HG03139 (cell line): Measurements from ENCODE around the gene SLC43A2.
A peak's percentile ranks its signal among the peaks of the same experiment; 100 is the strongest.

Source experiments
- ATAC-seq: cut with Tn5 transposase; IDR thresholded peaks from one replicate; pipeline ENCODE4 v1.9.1; 2021; ENCODE audit not compliant: unreplicated experiment

Gene SLC43A2

DNA sequence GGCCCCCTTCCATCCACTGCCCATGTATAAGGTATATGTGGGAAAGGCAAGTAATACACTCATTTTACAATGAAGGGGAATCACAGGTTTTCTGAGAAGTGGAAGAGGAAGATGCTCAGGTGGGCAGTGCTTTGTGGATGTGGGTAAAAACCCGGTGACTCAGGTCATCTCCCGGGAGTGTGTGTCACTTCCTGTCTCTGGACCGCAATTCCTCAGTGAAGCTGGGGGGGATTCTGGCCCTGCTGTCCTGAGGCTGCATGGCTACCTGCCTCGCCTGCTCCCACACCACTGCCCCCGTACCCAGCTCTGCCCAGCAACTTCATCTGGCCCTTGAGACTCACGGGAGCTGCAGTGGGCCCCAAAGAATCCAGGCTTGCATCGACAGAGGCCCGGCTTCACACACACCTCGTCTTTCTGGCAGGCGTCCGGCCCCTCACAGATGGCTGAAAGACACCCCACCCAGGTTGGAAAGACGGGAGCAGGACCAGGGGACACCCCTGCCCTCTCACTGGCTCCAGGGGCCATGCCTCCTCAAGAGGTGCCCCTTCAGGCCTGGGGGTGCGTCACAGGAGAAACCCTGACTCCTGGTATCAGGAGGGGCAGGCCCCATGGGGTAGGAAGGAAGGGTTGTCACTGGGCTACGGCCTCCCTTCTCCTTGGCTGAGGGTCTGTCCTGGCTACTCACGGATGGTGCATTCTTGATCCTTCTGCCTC is 16.0 kb upstream of the SLC43A2 start:
- ATAC-seq = no peak

DNA sequence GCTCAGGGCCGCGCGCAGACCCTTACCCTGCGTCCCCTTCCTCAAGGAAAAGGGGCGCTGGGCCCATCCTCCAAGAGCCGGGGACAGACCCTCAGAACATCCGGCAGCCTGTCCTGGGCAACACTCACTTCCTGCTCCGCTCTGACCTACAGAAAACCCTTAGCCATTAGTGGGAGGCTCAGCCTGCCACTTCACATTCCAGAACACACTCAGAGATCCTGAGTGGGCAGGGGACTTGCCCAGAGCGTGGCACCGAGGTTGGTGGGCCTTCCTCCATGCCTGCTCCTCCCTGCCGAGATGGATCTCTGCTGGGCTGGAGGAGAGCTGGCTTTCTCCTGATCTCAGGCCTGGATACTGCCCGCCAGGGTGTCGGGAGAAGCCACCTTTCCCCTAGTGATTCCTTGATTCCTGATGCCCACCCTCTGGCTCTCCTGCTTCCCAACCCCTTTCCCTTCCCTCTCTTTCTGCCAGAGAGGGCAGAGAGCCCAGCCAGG is 15.4 kb upstream of the SLC43A2 start:
- no peak for ATAC-seq

DNA sequence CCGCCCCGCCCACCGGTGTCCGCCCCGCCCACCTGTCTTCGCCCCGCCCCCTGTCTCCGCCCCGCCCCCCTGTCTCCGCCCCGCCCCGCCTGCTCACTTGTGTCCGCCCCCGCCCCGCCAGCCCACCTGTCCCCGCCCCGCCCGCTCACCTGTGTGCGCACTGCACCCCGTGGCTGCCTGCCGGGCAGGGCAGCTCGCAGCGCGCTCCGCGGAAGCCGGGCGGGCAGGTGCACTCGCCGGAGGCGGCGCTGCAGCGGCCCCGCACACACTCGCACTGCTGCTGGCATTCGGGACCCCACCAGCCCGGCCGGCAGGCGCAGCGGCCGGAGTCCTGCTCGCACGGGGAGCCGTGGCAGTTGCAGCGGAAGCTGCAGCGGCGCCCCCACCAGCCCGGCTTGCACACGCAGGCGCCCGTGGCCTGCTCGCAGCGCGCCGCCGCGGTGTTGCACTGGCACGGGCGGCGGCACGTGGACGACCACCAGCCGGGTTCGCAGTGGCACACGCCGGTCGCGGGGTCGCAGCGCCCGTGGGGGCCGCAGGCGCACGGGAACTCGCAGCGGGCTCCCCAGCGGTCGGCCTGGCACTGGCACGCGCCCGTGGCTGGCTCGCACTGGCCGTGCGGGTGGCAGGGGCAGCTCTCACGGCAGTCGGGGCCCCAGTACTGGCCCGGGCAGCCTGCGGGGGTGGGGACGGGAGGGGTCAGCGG is 14.8 kb upstream of the SLC43A2 start:
- no peak for ATAC-seq

DNA sequence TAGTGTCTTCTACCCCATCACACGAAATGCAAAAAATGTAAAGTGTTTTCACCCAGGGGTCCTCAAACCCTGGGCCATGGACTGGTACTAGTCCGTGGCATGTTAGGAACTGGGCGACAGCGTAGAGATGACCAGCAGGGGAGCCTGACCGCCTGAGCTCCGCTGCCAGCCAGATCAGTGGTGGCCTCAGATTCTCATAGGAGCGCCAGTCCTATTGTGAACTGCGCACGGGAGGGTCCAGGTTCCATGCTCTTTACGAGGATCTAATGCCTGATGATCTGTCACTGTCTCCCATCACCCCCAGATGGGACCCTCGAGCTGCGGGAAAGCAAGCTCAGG is 12.4 kb upstream of the SLC43A2 start:
- ATAC-seq = no peak

DNA sequence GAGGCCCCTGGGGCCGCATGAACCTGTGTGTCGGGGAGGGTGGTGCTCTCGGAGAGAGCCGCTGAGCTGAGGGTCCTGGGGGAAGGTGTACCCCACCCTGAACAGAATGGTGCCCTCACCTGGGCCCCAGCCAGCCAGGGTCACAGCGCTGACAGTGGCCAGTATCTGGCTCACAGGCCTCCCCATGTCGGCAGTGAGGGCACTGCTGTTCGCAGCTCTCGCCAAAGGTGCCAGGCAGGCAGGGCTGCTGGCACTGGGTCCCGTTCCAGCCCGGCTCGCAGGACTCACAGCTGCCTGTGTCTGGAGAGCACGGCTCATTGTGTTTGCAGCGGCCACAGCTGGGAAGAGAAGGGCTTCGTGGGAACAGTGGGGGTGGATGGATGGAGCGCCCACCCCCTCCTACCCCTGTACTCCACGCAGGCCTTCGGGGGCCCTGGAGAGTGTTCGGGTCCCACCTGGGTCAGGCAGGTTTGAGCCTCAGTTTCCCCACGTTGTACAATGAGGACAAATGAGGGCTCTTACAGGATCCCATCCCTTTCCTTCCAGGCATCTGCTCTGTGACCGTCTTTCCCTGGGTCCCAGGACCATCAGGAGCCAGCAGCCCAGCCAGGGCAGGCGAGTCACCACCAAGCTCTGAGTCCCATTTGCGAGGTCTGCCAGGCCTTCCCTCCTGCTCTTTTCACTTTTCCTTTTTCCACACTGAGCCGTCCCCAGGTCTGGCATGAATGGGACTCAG is 11.9 kb upstream of the SLC43A2 start:
- ATAC-seq = no peak

DNA sequence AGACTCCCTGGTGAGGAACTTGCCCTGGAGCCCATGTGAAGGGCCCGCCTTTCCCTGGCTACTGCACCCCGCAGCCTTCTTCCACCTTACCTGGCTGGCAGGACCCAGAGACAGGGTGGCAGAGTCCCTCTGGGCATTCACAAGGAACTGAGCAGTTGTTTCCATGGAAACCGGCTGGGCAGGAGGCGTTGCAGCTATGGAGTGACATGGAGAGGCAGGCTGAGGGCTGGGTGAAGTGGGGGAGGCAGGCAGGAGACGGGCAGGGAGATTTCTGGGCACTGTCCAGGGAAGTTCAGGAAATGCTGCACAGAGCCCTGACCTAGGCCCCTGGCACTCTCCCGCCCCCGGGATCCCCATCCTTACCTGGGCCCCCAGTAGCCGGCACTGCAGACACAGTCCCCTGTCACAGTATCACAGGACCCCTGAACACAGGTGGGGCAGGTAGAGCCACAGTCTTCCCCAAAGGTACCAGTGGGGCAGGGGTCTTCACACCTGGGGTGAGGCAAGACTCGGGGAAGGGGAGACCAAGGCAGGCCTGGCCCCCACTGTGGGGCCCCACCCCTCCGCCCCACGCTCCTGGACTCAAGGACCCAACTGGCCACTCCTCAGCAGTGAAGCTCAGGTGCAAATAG is 11.0 kb upstream of the SLC43A2 start:
- ATAC-seq = no peak

DNA sequence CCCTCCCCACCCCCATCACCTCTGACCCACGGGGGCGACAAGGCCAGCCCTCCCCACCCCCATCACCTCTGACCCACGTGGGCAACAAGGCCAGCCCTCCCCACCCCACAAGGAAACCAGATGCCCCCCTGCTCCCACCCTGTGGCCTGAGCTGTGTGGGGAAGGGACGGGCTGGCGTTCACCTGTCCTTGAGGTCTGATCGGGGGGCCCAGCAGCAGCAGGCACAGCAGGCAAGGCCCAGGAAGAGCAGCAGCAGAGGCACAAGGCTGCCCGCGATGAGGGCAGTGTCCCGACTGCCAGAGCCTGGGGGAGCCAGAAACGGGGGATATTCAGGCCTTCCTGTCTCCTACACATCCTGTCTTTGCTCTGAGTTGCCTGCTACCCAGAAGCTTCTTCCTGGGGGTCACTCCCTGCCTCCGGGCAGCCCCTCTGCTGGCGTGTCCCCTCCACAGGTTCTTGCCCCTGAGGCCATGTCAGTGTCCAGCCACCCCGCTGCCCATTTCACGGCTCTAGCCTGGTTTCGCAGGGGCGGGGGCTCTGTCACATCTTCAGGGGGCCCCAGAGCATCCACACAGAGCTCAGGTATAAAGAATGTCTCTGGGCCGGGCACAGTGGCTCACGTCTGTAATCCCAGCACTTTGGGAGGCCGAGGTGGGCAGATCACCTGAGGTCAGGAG is 10.1 kb upstream of the SLC43A2 start:
- no peak for ATAC-seq

DNA sequence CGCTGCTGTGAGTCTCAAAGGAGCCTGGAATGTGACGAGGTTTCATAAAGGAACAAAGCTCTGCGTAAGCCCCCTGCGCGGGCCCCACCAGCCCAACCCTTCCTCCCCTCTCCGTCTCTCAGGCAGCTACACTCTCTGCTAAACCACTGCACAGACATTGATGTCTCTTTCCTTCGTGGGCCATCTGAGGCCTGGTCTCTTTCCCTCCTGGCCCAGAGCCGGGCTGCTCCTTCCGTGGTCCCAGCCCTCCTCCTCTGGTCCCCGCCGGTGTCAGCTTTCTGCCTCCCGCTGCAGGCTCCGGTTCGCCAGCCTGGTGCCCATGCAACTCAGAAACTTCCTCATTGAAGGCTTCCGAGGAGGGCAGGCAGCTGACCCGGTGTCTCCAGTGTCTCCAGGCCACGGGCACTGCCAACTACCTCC is 9.5 kb upstream of the SLC43A2 start:
- no peak for ATAC-seq

DNA sequence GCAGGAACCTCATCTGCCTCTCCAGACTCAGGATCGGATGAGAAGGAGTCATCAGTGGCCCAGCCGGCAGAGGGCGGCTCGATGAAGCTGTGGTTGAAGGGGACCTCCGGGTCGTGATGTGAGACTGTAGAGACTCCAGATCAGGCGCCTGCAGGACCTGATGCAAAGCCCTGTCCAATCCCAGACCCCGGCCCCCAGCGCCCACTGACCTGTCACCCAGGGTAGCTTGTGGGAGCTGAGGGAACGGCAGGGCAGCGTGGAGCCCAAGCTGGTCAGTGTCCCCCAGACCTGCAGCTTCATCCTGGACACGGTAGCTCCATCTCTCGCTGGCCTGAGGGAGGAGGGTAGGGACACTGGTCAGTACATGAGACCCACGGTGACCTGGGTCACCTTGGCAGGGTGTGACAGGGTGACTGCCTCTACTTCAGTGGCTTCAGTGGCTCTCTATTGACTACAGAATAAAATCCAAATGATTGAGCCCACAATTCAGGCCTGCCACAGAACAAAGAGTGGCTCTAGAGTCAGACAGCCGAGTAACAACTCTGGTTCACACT is 8.2 kb upstream of the SLC43A2 start:
- no peak for ATAC-seq

DNA sequence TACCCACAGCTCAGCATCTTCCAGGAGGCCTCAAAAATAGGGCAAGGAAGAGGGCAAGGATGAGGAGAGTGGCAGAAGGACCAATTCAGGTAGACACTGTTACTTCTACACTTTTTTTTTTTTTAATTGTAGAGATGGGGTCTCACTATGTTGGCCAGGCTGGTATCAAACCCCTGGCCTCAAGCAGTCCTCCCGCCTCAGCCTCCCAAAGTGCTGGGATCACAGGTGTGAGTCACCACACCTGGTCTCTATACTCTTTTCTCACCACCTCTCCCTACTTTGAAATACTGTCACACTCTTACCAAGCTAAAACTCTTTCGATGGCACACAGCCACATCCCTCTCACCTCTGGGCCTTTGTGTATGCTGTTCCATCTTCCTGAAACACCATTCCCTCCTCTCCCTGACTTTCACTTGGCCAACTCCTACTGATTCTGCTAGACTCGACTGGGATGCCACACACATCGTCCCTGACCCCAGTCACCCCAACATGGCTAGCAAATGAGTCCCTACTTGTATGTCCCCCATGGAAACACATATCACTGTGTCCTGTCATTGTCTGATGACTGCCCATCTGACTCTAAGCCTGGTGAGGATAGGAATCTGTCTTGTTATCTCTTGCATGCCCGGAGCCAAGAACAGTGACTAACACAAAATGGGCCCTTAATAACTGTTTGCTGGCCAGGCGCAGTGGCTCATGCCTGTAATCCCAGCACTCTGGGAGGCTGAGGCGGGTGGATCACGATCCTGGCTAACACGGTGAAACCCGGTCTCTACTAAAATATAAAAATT is 7.2 kb upstream of the SLC43A2 start:
- ATAC-seq = no peak

DNA sequence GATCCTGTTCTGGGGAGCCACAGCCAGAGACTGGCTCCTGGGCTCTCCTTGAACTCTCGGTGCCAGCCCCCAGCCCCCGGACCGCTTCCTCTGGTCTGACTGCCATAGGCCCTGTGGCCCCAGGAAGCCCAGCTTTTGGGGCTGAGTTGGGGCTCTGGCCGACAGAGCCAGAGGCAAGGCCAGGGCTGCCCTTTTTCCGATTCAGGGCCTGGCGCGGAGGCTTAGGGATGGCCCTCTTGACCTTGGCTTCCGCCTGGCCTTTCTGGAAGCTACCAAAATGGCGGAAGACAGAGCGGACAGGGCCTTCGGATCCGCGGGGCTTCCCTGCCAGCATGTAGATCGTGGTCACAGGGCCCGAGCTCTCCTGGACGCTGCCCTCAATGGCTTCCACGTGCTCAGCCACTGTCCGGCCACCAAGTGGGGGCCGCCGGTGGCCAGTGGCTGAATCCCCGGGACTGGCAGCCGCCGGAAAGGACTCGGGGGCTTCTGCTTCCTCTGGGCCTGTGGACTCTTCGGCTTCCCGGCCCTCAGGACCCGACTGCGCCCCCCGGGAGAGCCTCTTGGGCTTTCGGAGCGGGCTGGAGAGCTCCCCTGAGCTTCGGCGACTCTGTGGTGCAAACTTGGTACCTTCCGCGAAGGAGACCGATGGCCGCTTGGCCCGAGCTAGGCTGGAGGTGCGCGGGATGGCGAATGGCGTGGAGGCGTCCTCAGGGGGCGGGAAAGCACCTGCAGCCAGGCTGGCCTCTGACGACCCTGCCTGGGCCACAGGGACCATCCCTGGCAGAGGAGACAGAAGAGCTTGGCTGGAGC is 6.4 kb upstream of the SLC43A2 start:
- ATAC-seq = no peak

DNA sequence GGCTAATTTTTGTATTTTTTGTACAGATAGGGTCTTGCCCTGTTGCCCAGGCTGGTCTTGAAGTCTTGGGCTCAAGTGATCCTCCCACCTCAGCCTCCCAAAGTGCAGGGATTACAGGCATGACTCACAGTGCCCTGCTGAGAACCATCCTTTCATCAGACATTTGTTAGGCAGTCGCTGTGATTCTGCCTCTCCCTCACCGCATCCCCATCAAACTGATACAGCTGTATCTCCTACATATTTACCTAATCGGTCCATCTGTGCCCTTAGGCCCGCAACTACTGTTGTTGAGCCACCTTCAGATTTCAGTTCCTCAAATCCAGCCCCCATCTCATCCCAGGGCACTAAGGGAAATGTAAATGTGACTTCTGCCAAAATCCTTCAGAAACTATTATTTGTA is 2.0 kb upstream of the SLC43A2 start:
- ATAC-seq = no peak

DNA sequence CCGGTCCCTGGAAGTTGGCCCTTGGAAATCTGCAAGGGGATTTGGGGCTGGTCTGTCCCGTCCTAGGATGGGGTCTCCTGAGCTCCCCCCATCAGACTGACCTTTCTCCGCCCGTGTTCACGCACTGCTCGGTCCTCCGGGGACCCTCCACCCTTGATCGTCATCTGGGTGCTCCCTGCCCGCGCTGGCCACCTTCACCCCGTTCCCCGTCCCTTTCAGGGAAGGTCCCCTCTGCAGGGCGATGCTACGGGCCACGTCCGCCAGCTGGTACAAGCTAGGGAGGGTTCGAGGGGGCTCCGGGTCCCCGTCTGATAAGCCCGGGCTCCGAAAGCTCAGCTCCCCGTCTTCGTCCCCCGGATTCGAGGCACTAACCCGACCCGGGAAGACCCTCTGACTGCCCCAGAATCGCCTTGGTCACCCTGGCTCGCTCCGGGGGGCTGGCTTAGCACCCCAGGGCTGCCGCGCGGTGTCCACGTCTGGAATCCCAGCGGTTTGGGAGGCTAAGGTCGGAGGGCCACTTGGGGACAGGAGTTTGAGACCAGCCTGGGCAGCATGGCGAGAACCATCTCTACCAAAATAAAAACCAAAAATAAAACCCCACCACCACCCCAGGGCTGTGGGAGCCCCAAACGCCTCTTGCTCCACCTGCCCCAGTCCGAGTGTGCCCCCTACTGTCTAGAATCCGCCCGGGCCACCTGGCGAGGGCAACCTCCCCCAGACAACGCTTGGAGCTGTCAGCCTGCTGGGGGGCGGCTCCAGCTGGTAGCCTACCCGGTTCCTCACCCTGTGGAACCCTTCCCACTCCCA is 1.1 kb upstream of the SLC43A2 start:
- ATAC-seq = no peak

DNA sequence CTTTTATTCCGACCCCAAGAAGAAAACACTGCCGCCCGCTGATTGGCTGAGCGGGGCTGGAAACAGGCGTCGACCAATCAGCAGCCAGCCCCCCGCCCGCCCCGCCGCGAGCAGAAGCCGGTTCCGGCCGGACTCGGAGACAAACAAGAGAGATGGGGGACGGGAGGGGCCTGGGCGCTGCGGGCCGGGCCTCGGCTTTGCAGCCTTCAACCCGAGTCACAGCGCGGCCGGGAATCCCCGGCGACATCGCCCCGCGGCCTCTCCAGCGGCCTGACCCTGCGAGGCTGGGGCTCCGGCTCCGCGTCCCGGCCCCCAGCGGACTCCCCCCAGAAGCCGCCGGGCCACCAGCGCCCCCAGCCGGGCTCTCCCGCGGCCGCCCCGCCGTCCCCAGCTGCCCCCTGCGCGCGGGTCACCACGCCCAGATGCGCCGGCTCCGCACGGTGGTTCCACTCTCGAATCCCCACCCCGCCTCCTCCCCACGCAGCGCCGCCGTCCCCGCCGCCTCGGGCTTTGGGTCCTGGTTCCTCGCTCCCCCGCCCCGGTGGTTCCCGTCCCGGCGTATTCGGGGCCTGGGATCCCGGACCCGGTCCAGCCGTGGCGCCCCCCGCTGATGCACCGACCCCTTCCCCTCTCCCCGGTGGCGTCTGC is 346 bp upstream of the SLC43A2 start:
- peak; percentile 51 for ATAC-seq

DNA sequence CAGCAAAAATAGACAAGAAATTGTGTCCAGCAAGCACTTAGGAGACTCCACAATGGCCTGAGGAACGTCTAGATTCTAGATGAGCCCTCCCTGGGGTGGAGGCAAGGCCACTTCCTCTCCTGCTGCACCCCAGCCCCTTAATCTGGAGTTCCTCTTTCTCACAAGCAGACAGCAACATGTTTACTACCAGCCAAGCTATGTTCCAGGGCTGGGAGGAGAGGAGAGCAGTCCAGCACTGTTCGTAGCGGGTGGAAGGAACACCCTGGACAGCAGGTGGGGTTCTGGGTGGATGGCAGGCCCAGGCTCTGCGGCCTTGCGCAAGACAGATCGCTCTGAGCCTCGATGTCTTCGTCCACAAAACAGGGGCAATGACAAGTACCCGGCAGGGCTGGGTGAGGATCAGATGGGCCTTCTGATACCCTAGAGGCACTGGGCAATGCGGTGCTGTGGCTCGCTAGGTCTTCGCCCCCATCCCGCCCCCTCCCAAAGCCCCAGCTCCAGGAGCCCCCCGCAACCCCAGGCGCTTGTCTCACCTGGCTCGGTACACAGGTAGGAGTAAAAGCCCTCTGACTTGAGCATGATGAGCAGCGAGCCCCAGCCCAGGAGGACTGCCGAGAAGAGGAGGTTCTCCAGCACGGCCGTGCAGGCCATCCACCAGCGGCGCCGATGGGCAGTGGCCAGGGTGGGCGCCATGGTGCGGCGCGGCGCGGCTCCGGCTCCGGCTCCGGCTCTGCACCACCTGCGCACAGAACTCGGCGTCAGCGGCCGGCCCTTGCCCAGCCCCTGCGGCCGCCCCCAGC is 1.3 kb downstream of the SLC43A2 start:
- ATAC-seq = no peak

DNA sequence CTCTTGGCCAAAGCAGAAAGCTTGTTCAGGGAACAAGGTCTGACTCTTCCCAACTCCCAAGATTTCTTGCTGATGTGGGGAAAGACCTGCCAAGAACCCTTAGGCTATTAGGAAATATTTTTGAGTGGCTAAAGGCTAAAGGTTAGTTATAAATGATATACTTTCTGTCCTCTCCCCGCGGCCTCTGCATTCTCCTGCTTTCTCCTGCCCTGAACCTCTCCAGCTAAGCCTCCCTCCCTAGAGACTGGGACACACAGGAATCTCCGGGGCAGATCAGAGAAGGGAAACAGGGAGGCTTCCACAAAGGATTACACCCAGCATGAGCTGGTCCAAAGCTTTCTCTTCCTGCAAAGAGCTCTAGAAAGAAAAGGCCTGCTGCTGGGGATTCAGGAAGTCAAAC is 2.3 kb downstream of the SLC43A2 start:
- ATAC-seq = no peak

DNA sequence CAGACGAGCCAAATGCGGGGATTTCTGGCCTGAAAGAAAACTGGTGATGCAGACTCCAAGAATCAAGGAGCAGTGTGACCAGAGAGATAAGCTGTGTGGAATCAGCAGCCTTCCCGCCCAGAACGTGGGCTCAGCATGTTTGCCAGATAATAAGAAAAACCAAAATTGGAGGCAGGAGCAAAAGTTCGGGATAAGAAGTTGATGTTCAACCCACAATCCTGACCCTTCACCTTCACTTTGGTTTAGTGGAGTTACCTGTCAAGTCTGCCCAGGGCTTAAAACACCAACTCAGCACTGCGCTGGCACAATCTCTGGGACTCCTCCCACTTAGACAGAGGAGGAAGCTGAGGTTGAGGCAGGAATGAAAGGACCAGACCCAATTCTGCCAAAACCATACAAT is 3.1 kb downstream of the SLC43A2 start:
- ATAC-seq = no peak
